IPS-20b (cell line): ENCODE data around the gene TUFM.
"Not testable (repeated sequence)": the region's sequence is repeated elsewhere in the genome, so short reads cannot be mapped to it uniquely, and the experiment has no call there.

Experiments
- H3K27ac ChIP-seq: one replicate; pipeline ENCODE4 v1.5.1; 2013; ENCODE audit warnings: low read length
- H3K27me3 ChIP-seq: 2 replicates; pipeline ENCODE4 v1.6.1; 2013; ENCODE audit warnings: mild to moderate bottlenecking, low read length, inconsistent platforms; ENCODE audit not compliant: insufficient read depth
- H3K36me3 ChIP-seq: 2 replicates; pipeline ENCODE4 v1.6.1; 2013; ENCODE audit warnings: low read depth, mild to moderate bottlenecking, inconsistent platforms, low read length, moderate library complexity; ENCODE audit not compliant: insufficient read depth
- H3K4me1 ChIP-seq: 2 replicates; pipeline ENCODE4 v1.6.1; 2013; ENCODE audit warnings: mild to moderate bottlenecking, control low read depth, inconsistent platforms, low read length, moderate library complexity; ENCODE audit not compliant: insufficient read depth
- H3K4me3 ChIP-seq: 2 replicates; pipeline ENCODE4 v1.5.1; 2013; ENCODE audit warnings: mild to moderate bottlenecking, low read length, inconsistent platforms
- H3K9ac ChIP-seq: 2 replicates; pipeline ENCODE4 v1.6.1; 2013; ENCODE audit warnings: low read depth, mild to moderate bottlenecking, inconsistent platforms, low read length, moderate library complexity
- H3K9me3 ChIP-seq: 2 replicates; pipeline ENCODE4 v1.6.1; 2013; ENCODE audit warnings: mild to moderate bottlenecking, low read depth, low read length, inconsistent platforms; ENCODE audit not compliant: insufficient read depth

The TUFM gene

DNA sequence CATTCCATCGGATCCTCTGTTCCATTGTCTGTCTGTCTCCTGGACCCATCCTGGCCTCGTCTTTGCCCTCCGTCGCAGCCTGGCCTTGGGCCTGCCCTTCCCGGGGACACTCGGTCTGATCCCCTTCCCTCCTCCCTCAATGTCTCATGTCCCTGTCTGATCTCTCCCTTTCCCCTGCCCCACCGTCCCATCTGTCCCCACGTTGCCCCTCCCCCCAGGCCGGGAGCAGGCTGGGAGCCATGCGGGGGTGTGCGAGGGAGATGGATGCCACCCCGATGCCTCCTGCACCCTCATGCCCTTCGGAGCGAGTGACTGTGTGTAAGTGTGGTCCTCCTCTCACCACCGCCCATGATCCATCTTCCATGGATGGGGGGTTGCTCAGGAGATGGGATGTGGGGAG, 26.8 kb upstream of the TUFM start:
- Histone ChIP-seq H3K4me3 (no peak overlapping the region), H3K9me3 (no peaks in the 10 kb centered on the region), H3K9ac (no peak overlapping the region), H3K27me3 (no peaks in the 10 kb centered on the region), H3K27ac (no peak overlapping the region), H3K4me1 (0 out of 2 replicates have a peak, but pooled peaks cover 2% of the 10 kb centered on the region), H3K36me3 (peaks cover 50% of the 10 kb centered on the region)

DNA sequence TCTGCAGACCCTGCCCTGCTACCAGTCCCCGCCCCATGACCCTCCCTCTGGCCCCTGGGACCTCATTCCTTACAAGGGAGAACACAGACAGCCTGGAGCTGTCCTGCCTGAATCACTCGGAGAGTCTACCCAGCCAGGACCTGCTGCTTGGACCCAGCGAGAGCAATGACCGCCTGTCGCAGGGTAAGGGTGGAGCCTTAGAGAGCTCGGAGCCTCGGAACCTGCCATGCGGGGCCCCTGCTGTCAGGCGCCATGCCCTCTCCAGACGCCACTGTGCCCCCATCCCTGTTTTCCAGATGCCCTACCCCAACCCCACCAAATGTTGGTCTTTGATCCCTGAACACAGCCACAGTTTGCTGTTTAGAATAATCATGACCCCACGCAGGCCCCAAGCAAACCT, 23.1 kb upstream of the TUFM start:
- H3K27ac ChIP-seq, result no peak overlapping the region
- no peak overlapping the region for H3K4me3 ChIP-seq
- H3K36me3 ChIP-seq, result peaks cover 63% of the 10 kb centered on the region
- H3K4me1 ChIP-seq, result peaks cover 8% of the 10 kb centered on the region; the same call in 1 of the 2 replicates
- no peaks in the 10 kb centered on the region for H3K27me3 ChIP-seq
- no peak overlapping the region for H3K9ac ChIP-seq
- H3K9me3 ChIP-seq, result no peaks in the 10 kb centered on the region

DNA sequence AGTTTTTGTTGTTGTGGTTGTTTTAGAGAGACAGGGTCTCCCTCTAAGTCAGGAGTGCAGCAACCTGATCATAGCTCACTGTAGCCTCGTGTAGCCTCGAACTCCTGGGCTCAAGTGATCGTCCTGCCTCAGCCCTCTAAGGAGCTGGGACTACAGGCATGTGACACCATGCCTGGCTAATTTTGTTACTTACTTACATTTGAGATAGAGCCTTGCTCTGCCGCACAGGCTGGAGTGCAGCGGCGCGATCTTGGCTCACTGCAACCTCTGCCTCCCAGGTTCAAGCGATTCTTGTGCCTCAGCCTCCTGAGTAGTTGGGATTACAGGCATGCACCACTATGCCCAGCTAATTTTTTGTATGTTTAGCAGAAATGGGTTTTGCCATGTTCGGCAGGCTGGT, 21.5 kb upstream of the TUFM start:
- H3K27me3 ChIP-seq, H3K9ac ChIP-seq, H3K27ac ChIP-seq, H3K9me3 ChIP-seq, H3K4me1 ChIP-seq, H3K4me3 ChIP-seq: not testable (repeated sequence)
- peaks cover 51% of the 10 kb centered on the region for H3K36me3 ChIP-seq

DNA sequence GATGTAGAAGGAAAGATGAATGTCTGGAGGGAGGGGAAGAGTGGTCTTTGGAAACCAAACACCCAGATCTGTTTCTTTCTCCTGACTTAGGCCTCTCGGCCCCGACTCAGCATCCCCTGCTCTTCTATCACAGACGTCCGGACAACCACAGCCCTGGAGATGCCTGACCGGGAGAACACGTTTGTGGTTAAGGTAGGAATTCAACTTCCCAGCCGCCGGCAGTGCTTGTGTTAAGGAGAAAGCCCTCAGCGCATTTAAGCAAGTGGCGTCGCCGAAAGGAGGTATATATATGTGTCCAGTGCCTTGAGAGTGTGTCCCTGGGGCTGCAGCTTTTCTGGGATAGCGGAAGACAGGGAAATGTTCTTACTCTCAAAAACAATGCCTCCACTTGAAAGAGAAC, 21.1 kb upstream of the TUFM start:
- Histone ChIP-seq H3K4me1 (peaks cover 8% of the 10 kb centered on the region; the same call in 1 of the 2 replicates), H3K9ac (no peak overlapping the region), H3K27me3 (no peaks in the 10 kb centered on the region), H3K36me3 (peaks cover 48% of the 10 kb centered on the region), H3K27ac (no peak overlapping the region), H3K4me3 (no peak overlapping the region), H3K9me3 (no peaks in the 10 kb centered on the region)

DNA sequence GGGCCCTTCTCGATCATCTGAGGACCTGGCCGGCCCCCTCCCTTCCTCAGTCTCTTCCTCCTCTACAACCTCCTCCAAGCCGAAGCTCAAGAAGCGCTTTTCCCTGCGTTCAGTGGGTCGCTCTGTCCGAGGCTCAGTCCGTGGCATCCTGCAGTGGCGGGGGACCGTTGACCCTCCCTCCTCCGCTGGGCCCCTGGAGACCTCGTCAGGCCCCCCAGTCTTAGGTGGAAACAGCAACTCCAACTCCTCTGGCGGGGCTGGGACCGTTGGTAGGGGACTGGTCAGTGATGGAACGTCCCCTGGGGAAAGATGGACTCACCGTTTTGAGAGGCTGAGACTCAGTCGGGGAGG, 20.3 kb upstream of the TUFM start:
- Histone ChIP-seq H3K4me3 (no peak overlapping the region), H3K9ac (no peak overlapping the region), H3K36me3 (peaks cover 41% of the 10 kb centered on the region), H3K27me3 (no peaks in the 10 kb centered on the region), H3K9me3 (no peaks in the 10 kb centered on the region), H3K27ac (no peak overlapping the region), H3K4me1 (peaks cover 8% of the 10 kb centered on the region; the same call in 1 of the 2 replicates)

DNA sequence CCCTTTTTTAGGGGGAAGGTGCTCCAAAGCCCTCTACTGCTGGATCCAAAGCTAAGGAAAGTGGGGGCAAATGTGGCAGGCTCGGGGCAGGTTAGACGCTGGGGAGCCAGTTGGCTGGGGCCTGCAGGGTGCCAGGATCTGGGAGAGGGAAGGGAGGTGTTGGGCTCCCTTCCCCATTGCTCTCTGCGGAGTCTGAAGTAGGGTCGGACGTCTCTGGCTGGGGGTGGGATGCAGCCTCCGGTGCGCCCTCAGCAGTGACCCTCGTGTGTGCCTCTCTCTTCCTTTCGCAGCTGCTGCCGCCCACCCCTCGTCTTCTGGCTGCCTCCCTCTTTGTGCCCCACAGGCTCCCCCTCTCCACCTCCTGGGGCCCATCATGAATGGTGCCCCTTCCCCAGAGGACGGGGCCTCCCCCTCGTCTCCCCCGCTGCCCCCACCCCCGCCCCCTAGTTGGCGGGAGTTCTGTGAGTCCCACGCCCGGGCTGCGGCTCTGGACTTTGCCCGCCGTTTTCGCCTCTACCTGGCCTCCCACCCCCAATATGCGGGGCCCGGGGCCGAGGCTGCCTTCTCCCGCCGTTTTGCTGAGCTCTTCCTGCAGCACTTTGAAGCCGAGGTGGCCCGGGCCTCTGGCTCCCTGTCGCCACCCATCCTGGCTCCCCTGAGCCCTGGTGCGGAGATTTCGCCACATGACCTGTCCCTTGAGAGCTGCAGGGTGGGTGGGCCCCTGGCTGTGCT, 19.7 kb upstream of the TUFM start:
- Histone ChIP-seq H3K4me3 (no peak overlapping the region), H3K9ac (no peak overlapping the region), H3K27me3 (no peaks in the 10 kb centered on the region), H3K27ac (no peak overlapping the region), H3K9me3 (no peaks in the 10 kb centered on the region), H3K4me1 (peaks cover 8% of the 10 kb centered on the region; the same call in 1 of the 2 replicates), H3K36me3 (peaks cover 38% of the 10 kb centered on the region)

DNA sequence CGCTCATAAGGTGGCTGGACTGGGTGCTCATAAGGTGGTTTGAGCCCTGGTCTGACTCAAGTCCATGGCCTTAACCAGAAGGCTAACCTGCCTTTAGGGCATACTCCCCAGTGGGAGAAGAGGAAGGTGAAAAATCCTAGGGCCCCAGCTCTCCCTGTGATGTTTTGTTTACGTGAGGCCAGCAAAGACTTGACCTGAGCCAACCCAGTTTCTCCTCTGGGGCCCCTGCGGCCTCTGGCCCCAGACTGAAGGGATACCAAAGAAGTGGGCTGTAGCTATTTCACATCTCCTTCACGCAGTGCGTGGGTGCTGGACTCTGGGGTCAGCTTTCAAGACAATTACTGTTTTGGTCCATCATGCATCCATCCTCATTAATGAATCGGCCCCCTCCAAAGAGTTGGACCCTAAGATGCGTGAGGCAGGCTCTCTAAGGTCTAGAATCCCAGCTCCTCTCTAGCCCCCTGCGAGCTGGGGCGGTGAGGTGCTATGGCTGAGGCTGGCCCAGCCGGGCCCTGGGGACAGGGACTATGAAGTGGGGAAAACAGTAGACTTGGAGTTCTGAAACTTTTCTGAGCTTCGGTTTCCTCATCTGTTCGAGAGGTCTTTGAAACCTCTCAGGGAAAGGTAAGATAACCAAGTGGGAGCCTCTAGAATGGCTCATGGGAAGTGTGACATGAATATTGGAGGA, 19.0 kb upstream of the TUFM start:
- H3K4me3 ChIP-seq, result peak overlapping the region; percentile 99
- peaks cover 31% of the 10 kb centered on the region for H3K36me3 ChIP-seq
- no peaks in the 10 kb centered on the region for H3K9me3 ChIP-seq
- peaks cover 8% of the 10 kb centered on the region; the same call in 1 of the 2 replicates for H3K4me1 ChIP-seq
- H3K27me3 ChIP-seq, result no peaks in the 10 kb centered on the region
- no peak overlapping the region for H3K27ac ChIP-seq
- peak overlapping the region; percentile 100; the same call in 1 of the 2 replicates for H3K9ac ChIP-seq

DNA sequence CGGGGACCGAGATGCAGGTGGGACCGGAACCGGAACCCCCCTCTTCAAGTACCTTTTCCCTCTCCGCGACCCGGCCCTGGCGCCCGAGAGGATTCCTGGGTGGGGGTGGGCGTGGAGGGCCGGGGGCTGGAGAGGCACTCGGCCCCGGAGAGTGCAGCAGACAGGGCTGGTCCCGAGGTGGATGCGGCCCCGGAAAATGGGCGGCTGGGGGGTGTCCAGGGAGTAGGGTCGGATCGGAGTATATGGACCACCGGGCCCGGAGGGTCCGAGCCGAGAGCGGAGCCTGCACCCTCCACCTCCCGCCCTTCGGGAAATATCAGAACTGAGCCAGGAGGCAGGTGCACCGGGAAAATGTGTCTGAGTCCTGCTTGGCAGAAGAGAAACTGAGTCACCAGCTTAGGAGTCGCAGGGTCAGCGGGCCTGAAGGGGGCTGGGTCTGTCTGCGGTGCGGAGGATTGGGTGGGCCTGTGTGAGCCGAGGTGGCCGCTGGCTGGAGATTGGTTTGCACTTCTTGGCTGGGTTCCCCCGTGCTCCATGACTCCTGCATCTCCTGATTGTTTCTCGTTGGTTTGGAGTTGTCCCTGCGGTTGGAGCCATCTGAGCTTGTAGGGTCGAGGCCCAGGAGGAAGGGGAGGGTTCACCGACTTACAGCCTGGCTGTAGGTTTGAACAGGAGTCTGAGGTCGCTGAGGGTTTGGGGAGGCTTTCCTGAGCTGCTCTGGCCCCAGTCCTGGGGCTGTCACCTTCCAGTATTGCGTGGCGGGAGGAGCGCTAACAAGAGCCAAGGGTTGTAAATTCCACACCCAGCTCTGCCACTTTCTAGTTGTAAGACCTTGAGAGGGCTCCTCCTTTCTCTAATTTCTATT, 18.0 kb upstream of the TUFM start:
- H3K27me3 ChIP-seq, result no peaks in the 10 kb centered on the region
- no peaks in the 10 kb centered on the region for H3K9me3 ChIP-seq
- H3K27ac ChIP-seq, result peak overlapping the region; percentile 100
- peak overlapping the region; percentile 100 for H3K9ac ChIP-seq
- peaks cover 22% of the 10 kb centered on the region for H3K36me3 ChIP-seq
- peaks cover 8% of the 10 kb centered on the region; the same call in 1 of the 2 replicates for H3K4me1 ChIP-seq
- H3K4me3 ChIP-seq, result peak overlapping the region; percentile 99

DNA sequence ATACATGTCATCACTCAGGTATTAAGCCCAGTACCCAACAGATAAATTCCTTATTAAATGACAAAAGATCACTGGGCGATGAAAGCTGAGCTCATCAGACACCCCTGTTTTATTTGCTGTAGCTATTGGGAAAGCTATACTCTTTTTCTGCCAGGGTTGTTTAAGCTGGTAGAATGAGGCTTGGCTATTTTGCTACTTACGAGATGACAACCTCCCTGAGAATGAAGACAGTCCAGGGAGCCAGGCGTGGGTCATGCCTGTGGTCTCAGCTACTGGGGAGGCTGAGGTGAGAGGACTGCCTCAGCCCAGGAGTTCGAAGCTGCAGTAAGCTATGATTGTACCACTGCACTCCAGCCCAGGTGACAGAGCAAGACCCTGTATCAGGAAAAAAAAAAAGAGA, 13.2 kb upstream of the TUFM start:
- Histone ChIP-seq H3K27ac (no peak overlapping the region), H3K9me3 (no peaks in the 10 kb centered on the region), H3K9ac (no peak overlapping the region), H3K4me3 (no peak overlapping the region), H3K36me3 (no peaks in the 10 kb centered on the region), H3K4me1 (no peaks in the 10 kb centered on the region; the same call in 1 of the 2 replicates), H3K27me3 (no peaks in the 10 kb centered on the region)

DNA sequence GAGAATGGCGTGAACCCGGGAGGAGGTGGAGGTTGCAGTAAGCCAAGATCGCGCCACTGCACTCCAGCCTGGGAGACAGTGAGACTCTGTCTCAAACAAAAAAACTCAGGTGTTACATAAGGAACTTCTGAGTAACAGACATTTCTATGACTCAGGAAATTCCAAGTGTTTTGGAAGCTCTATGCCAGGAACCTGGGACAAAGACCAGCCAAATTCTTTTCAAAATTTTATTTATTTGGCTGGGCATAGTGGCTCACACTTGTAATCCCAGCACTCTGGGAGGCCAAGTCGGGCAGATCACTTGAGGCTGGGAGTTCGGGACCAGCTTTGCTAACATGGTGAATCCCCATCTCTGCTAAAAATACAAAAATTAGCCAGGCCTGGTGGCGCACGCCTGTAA, 12.3 kb upstream of the TUFM start:
- Histone ChIP-seq H3K9ac (no peak overlapping the region), H3K4me1 (no peaks in the 10 kb centered on the region), H3K9me3 (no peaks in the 10 kb centered on the region), H3K27ac (no peak overlapping the region), H3K27me3 (no peaks in the 10 kb centered on the region), H3K36me3 (no peaks in the 10 kb centered on the region), H3K4me3 (no peak overlapping the region)

DNA sequence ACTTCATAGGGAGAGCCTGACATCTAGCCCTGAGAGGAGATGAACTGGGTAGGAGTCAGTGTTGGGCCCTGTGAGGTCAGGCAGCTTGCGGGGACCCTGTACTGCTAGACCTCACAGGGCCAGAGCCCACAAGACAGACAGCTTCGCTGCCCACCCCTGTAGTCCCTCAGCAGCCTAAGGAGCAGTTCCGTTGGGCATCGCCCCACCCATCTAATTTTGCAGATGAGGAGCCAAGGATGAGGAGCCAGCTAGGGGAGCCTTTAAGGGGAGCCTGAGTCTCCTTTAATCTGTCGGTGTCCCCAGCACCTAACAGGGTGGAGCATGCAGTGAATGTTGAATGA, 755 bp upstream of the TUFM start:
- Histone ChIP-seq H3K4me3 (peak overlapping the region; percentile 97), H3K4me1 (peaks cover 7% of the 10 kb centered on the region), H3K27me3 (no peaks in the 10 kb centered on the region), H3K9ac (peak overlapping the region; percentile 84), H3K27ac (no peak overlapping the region), H3K36me3 (peaks cover 34% of the 10 kb centered on the region), H3K9me3 (no peaks in the 10 kb centered on the region)
